H1 (cell line): ENCODE measurements around the gene ZNF44. TPM values are rescaled to one million over a fixed set of nuclear protein-coding genes. Genes with fewer than 3 reads are reported as not detected.

Source experiments
- CTCF ChIA-PET: fragments of 300-600 bp; sonication (Branson Sonifier 250); formaldehyde crosslinking; loops from one replicate; lab custom pipeline; 2021; ENCODE audit not compliant: partially characterized antibody; lab: Charles Lee
- POLR2A ChIA-PET: fragments of 300-600 bp; sonication (Branson Sonifier 250); formaldehyde crosslinking; loops from one replicate; lab custom pipeline; 2021; ENCODE audit warnings: inconsistent platforms; ENCODE audit not compliant: partially characterized antibody; lab: Charles Lee
- DNase-seq, 2 experiments: peaks; one replicate each; pipeline versions ENCODE4 v3.0.0 to v3.0.0-alpha.2; 2010 to 2022; ENCODE audit warnings: low spot score in 2 of 2, low read depth in 1 of 2, mixed read lengths in 1 of 2
- FAIRE-seq: peaks from 2 replicates; lab custom pipeline; 2011; peaks lifted over from hg19 to GRCh38; lab: Jason Lieb, UNC
- H2AFZ ChIP-seq: 2 replicates; pipeline ENCODE4 v1.8.1; 2012; ENCODE audit warnings: low read length, inconsistent platforms
- H2AK5ac ChIP-seq: 2 replicates; pipeline ENCODE4 v1.6.1; 2013; ENCODE audit warnings: low read depth, low read length
- H2BK120ac ChIP-seq: replicated peaks from 2 replicates; pipeline ENCODE3; 2013; ENCODE audit warnings: low read depth, low read length, inconsistent platforms
- H2BK12ac ChIP-seq: 2 replicates; pipeline ENCODE4 v1.6.1; 2013; ENCODE audit warnings: low read depth, low read length
- H2BK15ac ChIP-seq: 2 replicates; pipeline ENCODE4 v1.6.1; 2013; ENCODE audit warnings: low read length
- H2BK20ac ChIP-seq: 2 replicates; pipeline ENCODE4 v1.6.1; 2013; ENCODE audit warnings: low read length
- H2BK5ac ChIP-seq: 2 replicates; pipeline ENCODE4 v1.6.1; 2013; ENCODE audit warnings: low read depth, low read length
- H3K14ac ChIP-seq: 2 replicates; pipeline ENCODE4 v1.6.1; 2013; ENCODE audit warnings: inconsistent platforms; ENCODE audit not compliant: insufficient read length
- H3K18ac ChIP-seq: 2 replicates; pipeline ENCODE4 v1.6.1; 2013; ENCODE audit warnings: low read length; ENCODE audit errors: extremely low read depth
- H3K23ac ChIP-seq: 2 replicates; pipeline ENCODE4 v1.6.1; 2013; ENCODE audit warnings: inconsistent platforms; ENCODE audit not compliant: insufficient read length
- H3K23me2 ChIP-seq: 2 replicates; pipeline ENCODE4 v1.6.1; 2013; ENCODE audit warnings: low read depth, low read length
- H3K27ac ChIP-seq: 2 replicates; pipeline ENCODE4 v1.6.1; 2011; ENCODE audit warnings: low read depth, low read length, inconsistent platforms
- H3K27me3 ChIP-seq, 4 experiments: replicated peaks in 1 of 4; 1 replicate in 1 of 4; 2 replicates in 3 of 4; pipeline versions ENCODE4 v1.6.1 to v1.8.1; 2011 to 2013; ENCODE audit warnings: low read length in 3 of 4, mild to moderate bottlenecking in 3 of 4, inconsistent platforms in 2 of 4, mixed read lengths in 2 of 4, moderate library complexity in 1 of 4; ENCODE audit not compliant: control insufficient read depth in 3 of 4, insufficient read depth in 3 of 4; ENCODE audit errors: extremely low read depth in 1 of 4
- H3K36me3 ChIP-seq, 4 experiments: 2 replicates each; pipeline versions ENCODE4 v1.6.1 to v1.8.1; 2011 to 2013; ENCODE audit warnings: mild to moderate bottlenecking in 4 of 4, low read length in 3 of 4, moderate library complexity in 2 of 4, control low read depth in 1 of 4, inconsistent platforms in 1 of 4; ENCODE audit not compliant: insufficient read depth in 4 of 4, control insufficient read depth in 2 of 4
- H3K4ac ChIP-seq: replicated peaks from 2 replicates; pipeline ENCODE3; 2013; ENCODE audit warnings: low read length, low read depth, mixed read lengths, inconsistent platforms; ENCODE audit not compliant: insufficient read length
- H3K4me1 ChIP-seq, 4 experiments: replicated peaks in 1 of 4; 1 replicate in 1 of 4; 2 replicates in 3 of 4; pipeline versions ENCODE4 v1.6.1 to v1.8.1; 2011 to 2013; ENCODE audit warnings: low read length in 3 of 4, inconsistent platforms in 2 of 4, mixed read lengths in 1 of 4; ENCODE audit not compliant: insufficient read depth in 4 of 4, control insufficient read depth in 3 of 4
- H3K4me2 ChIP-seq, 2 experiments: 2 replicates each; pipeline versions ENCODE4 v1.6.1 to v1.8.1; 2011 to 2013; ENCODE audit warnings: low read depth in 2 of 2, low read length in 2 of 2, control low read depth in 1 of 2, inconsistent platforms in 1 of 2, mild to moderate bottlenecking in 1 of 2; ENCODE audit not compliant: insufficient read depth in 1 of 2
- H3K4me3 ChIP-seq, 4 experiments: fragments of 200-600, 300-600 bp in 1 of 4; sonication (generic), shearing (Covaris generic), sonication (Bioruptor Twin) in 1 of 4; 2 replicates each; pipeline versions ENCODE4 v1.5.1 to v1.8.1; 2011 to 2016; ENCODE audit warnings: low read length in 4 of 4, low read depth in 3 of 4, control low read depth in 2 of 4, inconsistent platforms in 2 of 4, mild to moderate bottlenecking in 2 of 4, mixed read lengths in 1 of 4, moderate library complexity in 1 of 4; ENCODE audit not compliant: insufficient read depth in 2 of 4; ENCODE audit errors: extremely low read depth in 1 of 4
- H3K56ac ChIP-seq: replicated peaks from 2 replicates; pipeline ENCODE3; 2013; ENCODE audit warnings: low read depth, mild to moderate bottlenecking, mixed read lengths, low read length, inconsistent platforms; ENCODE audit not compliant: insufficient read length
- H3K79me1 ChIP-seq: 2 replicates; pipeline ENCODE4 v1.6.1; 2013; ENCODE audit warnings: low read depth, low read length, control low read depth
- H3K79me2 ChIP-seq, 2 experiments: 2 replicates each; pipeline versions ENCODE4 v1.6.1 to v1.8.1; 2012 to 2013; ENCODE audit warnings: low read length in 2 of 2, mild to moderate bottlenecking in 2 of 2, inconsistent platforms in 1 of 2; ENCODE audit not compliant: insufficient read depth in 2 of 2, control insufficient read depth in 1 of 2
- H3K9ac ChIP-seq, 4 experiments: replicated peaks in 1 of 4; 1 replicate in 1 of 4; 2 replicates in 3 of 4; pipeline versions ENCODE4 v1.6.1 to v1.8.1; 2011 to 2013; ENCODE audit warnings: low read depth in 3 of 4, low read length in 3 of 4, control low read depth in 2 of 4, mild to moderate bottlenecking in 2 of 4, moderate library complexity in 2 of 4, inconsistent platforms in 1 of 4; ENCODE audit errors: extremely low read depth in 1 of 4
- H3K9me3 ChIP-seq, 2 experiments: 2 replicates each; pipeline versions ENCODE4 v1.6.1 to v1.8.1; 2012 to 2013; ENCODE audit warnings: mild to moderate bottlenecking in 2 of 2, moderate library complexity in 2 of 2, control low read depth in 1 of 2, inconsistent platforms in 1 of 2, low read depth in 1 of 2, low read length in 1 of 2, mixed read lengths in 1 of 2; ENCODE audit not compliant: insufficient read depth in 2 of 2
- H4K20me1 ChIP-seq, 2 experiments: replicated peaks in 1 of 2; 2 replicates each; pipeline versions ENCODE3 to v1.8.1; 2011 to 2013; ENCODE audit warnings: inconsistent platforms in 2 of 2, low read length in 2 of 2, mild to moderate bottlenecking in 1 of 2; ENCODE audit not compliant: insufficient read depth in 2 of 2, control insufficient read depth in 1 of 2
- H4K5ac ChIP-seq: 2 replicates; pipeline ENCODE4 v1.6.1; 2013; ENCODE audit warnings: low read length, low read depth, mixed read lengths, inconsistent platforms; ENCODE audit not compliant: insufficient read length
- H4K8ac ChIP-seq: 2 replicates; pipeline ENCODE4 v1.8.0; 2013; ENCODE audit warnings: mild to moderate bottlenecking, moderate library complexity, low read length, inconsistent platforms; ENCODE audit not compliant: insufficient read depth; ENCODE audit errors: extremely low read depth
- H4K91ac ChIP-seq: replicated peaks from 2 replicates; pipeline ENCODE3; 2013; ENCODE audit warnings: low read length, mixed read lengths, inconsistent platforms; ENCODE audit not compliant: insufficient read length
- TCF12 ChIP-seq: IDR thresholded peaks from 2 replicates; pipeline ENCODE4 v1.6.1; 2011; ENCODE audit warnings: low read depth, mild to moderate bottlenecking, low read length
- ZNF274 ChIP-seq: IDR thresholded peaks from 2 replicates; pipeline ENCODE4 v1.7.0; 2012; ENCODE audit warnings: low read length, borderline replicate concordance; ENCODE audit errors: extremely low read depth
- WGBS, 2 experiments: shearing (Covaris generic) in 1 of 2; methylation state at CpG; one replicate each; pipeline versions ENCODE4 v1.1.6 to v1.1.7; 2013 to 2015; ENCODE audit warnings: low lambda C conversion rate in 2 of 2, mixed read lengths in 2 of 2, inconsistent platforms in 1 of 2, low coverage in 1 of 2, missing lambda C conversion rate in 1 of 2; ENCODE audit not compliant: insufficient replicate concordance in 2 of 2, insufficient coverage in 1 of 2, insufficient read length in 1 of 2; ENCODE audit errors: extremely low coverage in 1 of 2, missing lambda C conversion rate in 1 of 2; 5-methylcytosine and 5-hydroxymethylcytosine counted together
- polyA plus RNA-seq, 7 experiments: library from polyadenylated mRNA; depleted of rRNA in 3 of 7; stranded (reverse) in 5 of 7; unstranded in 2 of 7; fragments of >200 nt in 5 of 7; fragments of 200-250 nt in 2 of 7; gene quantifications; 1 replicate in 5 of 7; 2 replicates in 1 of 7; 4 replicates in 1 of 7; pipeline versions ENCODE4 v1.2.1 to v1.2.3, GENCODE V29; 2011 to 2013; ENCODE audit warnings: missing spikeins in 2 of 7, mixed read lengths in 2 of 7
- total RNA-seq: library from RNA; stranded (reverse); fragmentation: NEBNext Ultra II Directional; extraction: Animal tissue kit (Norgen Biotek cat#: 25700); gene quantifications from 2 replicates; pipeline ENCODE4 v1.2.1, GENCODE V29; 2021

ZNF44 gene
- total and polyA plus RNA-seq, 2 of the 8 experiments (the other 6 are each of a cell fraction or from before 2014, with no cell fraction given), result 1.3 to 2.8 TPM

DNA sequence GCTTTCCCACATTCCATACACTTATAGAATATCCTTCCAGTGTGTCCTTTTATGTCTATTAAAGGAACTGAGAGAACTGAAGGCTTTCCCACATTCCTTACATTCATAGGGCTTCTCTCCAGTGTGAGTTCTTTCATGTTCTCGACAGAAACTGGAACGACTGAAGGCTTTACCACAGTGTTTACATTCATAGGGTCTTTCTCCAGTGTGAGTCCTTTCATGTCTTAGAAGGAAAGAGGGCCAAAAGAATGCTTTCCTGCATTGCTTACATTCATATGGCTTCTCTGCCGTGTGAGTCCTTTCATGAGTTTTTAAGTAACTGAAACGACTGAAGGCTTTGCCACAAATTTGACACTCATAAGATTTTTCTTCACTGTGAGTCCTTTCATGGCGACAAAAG, 22.3 kb downstream of the ZNF44 start:
- FAIRE-seq (no peak), DNase-seq (no peak)
- Histone ChIP-seq H3K27ac (no peak overlapping the region), H3K79me1 (no peaks in the 10 kb centered on the region), H3K4me1 (no peaks in the 10 kb centered on the region), H2BK20ac (no peak overlapping the region), H4K8ac (no peak overlapping the region), H3K9ac (no peak overlapping the region), H3K9me3 (peaks cover 69 to 75% of the 10 kb centered on the region in 2 experiments), H3K4me3 (no peak overlapping the region), H3K14ac (no peak overlapping the region), H3K79me2 (no peaks in the 10 kb centered on the region), H3K18ac (no peak overlapping the region), H3K56ac (no peak overlapping the region), H3K27me3 (peaks cover 0 to 1% (median 0%) of the 10 kb centered on the region in 4 experiments; a peak in 1 of 7 replicates), H3K4ac (no peak overlapping the region), H2AK5ac (no peak overlapping the region), H2BK12ac (no peak overlapping the region), H2AFZ (no peak overlapping the region), H2BK5ac (no peak overlapping the region), H2BK15ac (no peak overlapping the region), H3K23me2 (no peaks in the 10 kb centered on the region), H2BK120ac (no peak overlapping the region), H4K20me1 (no peaks in the 10 kb centered on the region), H3K36me3 (peaks cover 0 to 50% (median 17%) of the 10 kb centered on the region in 4 experiments; a peak in 5 of 8 replicates), H3K4me2 (no peak overlapping the region), H4K5ac (no peak overlapping the region), H3K23ac (no peak overlapping the region), H4K91ac (no peak overlapping the region)
- 89% methylated on average over 5 of the region's 5 CpGs; no CpG with 5 or more reads in 1 of the 2 experiments for WGBS, 2 experiments
- POLR2A ChIA-PET, result no interaction called here
- TF ChIP-seq ZNF274 (peak; percentile 56), TCF12 (no peak)
- CTCF ChIA-PET, result no interaction called here
